Adrenal gland (tissue), 5 donors: ENCODE data around the gene SMURF2.

ENCODE experiments used
- CTCF ChIP-seq, 6 experiments: fragments of 450-650 bp in 4 of 6; fragments of 200-600 bp in 2 of 6; sonication (generic) in 1 of 6; IDR thresholded peaks; 1 replicate in 5 of 6; 2 replicates in 1 of 6; pipeline versions ENCODE4 v1.5.1 to v1.8.0; 2016 to 2021; ENCODE audit warnings: antibody characterized with exemption in 6 of 6, mild to moderate bottlenecking in 2 of 6, moderate library complexity in 1 of 6
- POLR2A ChIP-seq, 2 donors: fragments of 450-650 bp; IDR thresholded peaks; one replicate each; pipeline ENCODE4 v1.6.1; 2017; ENCODE audit warnings: antibody characterized with exemption in 2 of 2, mild to moderate bottlenecking in 2 of 2, moderate library complexity in 1 of 2
- donor health status: DM: no; HTN: no; CAD: no.

- TF ChIP-seq POLR2A (IDR thresholded peaks at IDR 0.05) (no peak), CTCF (IDR thresholded peaks at IDR 0.05) (no peak)
These were observed 106.8 kb downstream of the SMURF2 start for GRCh38 chr17:64555281-64555680.
